GM20000 (cell line): ENCODE measurements around the gene PANK2.
"Not testable (repeated sequence)": the region's sequence is repeated elsewhere in the genome, so short reads cannot be mapped to it uniquely, and the experiment has no call there.

ENCODE experiments used
- DNase-seq: peaks from one replicate; pipeline ENCODE4 v3.0.0; 2012; ENCODE audit warnings: low spot score
- TF ChIP-seq, protein P1 (sequence below): IDR thresholded peaks from 2 replicates; pipeline ENCODE4 v1.5.1; 2012; ENCODE audit warnings: mild to moderate bottlenecking, control low read depth; ENCODE audit errors: extremely low read depth, missing control alignments

Gene PANK2

DNA sequence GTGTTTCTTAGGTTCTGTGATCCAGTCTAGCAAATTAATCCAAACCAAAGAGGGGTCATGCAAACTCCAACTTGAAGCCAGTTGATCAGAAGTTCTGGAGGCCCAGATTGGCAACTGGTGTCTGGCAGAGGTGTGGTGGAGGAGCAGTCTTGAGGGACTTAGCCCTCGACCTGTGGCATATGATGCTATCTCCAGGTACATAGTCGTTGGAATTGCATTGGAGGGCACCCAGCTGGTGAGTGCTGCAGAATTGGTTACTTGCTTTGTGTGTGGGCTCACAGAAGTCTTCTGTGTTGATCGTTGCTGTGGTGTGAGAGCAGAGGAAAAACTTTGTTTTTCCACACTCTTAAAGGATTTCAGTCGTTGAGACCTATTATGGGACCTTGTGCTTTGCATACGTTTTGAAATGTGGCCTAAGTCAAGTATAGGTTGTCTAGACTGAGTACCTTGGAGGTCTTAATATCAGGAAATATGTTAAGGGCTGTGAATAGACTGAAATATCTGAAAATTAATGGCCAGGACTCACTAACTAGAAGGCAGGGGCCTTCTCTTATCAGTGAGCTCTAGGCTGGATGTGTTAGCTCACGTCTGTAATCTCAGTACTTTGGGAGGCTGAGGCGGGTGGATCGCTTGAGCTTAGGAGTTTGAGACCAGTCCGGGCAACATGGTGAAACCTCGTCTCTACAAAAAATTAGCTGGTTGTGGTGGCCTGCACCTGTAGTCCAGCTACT is 7.8 kb downstream of the PANK2 start:
- no peak for DNase-seq
- TF ChIP-seq, protein P1, sequence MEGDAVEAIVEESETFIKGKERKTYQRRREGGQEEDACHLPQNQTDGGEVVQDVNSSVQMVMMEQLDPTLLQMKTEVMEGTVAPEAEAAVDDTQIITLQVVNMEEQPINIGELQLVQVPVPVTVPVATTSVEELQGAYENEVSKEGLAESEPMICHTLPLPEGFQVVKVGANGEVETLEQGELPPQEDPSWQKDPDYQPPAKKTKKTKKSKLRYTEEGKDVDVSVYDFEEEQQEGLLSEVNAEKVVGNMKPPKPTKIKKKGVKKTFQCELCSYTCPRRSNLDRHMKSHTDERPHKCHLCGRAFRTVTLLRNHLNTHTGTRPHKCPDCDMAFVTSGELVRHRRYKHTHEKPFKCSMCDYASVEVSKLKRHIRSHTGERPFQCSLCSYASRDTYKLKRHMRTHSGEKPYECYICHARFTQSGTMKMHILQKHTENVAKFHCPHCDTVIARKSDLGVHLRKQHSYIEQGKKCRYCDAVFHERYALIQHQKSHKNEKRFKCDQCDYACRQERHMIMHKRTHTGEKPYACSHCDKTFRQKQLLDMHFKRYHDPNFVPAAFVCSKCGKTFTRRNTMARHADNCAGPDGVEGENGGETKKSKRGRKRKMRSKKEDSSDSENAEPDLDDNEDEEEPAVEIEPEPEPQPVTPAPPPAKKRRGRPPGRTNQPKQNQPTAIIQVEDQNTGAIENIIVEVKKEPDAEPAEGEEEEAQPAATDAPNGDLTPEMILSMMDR = no peak

DNA sequence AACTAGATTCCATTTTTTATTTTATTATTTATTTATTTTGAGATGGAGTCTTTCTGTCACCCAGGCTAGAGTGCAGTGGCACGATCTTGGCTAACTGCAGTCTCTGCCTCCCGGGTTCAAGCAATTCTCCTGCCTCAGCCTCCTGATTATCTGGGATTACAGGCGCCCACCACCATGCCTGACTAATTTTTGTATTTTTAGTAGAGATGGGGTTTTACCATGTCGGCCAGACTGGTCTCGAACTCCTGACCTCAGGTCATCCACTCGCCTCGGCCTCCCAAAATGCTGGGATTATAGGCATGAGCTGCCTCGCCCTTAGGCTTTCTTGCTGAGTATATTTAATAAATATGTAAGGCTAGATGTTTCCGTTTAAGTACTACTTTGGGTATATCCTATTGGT is 9.0 kb downstream of the PANK2 start:
- DNase-seq = not testable (repeated sequence)

DNA sequence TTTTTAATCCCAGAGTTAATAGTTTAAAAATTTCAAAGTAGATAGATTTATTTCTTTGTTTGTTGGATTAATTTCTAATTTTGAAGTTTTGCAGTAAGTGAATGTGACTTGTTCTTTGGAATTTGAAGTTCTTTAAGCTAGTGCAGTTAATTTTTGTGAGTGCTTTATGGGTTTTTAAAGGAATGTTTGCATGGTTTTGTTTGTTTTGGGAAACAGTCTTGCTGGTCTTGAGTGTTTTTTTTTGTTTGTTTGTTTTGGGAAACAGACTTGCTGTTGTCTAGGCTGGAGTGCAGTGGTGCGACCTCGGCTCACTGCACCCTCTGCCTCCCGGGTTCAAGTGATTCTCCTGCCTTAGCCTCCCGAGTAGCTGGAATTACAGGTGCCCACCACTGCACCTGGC is 9.5 kb downstream of the PANK2 start:
- DNase-seq = no peak

DNA sequence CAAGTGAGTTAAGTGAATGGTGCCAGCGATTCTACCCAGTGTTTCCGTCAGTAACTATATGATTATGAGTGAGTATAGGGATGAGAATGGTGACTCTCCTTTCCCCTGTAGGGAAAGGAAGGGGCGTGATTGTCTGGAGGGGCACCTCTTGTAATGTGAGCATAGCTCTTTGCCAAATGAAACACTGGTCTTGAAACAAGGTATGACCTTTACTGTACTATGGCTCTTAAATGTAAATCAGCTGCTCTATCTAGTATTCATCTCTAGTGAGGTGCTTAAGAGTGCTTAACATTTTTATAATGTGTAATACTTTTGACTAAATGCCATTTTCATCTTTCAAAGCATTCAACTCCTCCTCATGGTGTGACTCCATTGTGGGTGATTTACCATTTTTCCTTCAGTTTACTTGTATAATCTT is 11.0 kb downstream of the PANK2 start:
- TF ChIP-seq, protein P1 = no peak
- no peak for DNase-seq

More for the DNA sequence above, 9.5 kb downstream of the PANK2 start:
- TF ChIP-seq, protein P1 = no peak

DNA sequence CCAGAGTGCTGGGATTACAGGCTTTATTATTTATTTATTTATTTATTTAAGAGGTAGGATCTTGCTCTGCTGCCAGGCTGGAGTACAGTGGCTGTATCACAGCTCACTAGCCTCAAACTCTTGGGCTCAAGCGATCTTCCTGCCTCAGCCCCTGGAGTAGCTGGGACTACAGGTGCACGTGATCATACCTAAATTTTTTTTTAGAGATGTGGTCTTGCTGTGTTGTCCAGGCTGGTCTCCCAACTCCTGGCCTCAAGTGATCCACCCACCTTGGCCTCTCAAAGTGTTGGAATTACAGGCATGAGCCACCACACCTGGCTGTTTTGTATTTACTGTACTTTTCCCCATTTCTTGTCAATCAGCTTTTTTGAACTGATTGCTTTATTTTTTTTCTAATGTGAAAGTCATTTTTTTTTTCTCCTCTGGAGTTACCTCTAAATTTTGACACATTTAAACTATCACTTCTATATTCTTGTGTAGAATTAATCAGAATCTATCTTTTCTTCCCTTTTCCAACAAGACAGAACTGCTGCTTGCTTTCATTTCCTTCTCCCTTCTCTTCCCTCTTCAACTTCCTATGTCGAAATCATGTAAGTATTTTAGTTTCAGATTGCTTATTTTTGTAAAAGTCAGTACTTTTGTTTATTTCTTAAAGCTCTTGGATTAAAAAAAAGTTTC is 12.0 kb downstream of the PANK2 start:
- DNase-seq = no peak
- TF ChIP-seq, protein P1 = no peak

DNA sequence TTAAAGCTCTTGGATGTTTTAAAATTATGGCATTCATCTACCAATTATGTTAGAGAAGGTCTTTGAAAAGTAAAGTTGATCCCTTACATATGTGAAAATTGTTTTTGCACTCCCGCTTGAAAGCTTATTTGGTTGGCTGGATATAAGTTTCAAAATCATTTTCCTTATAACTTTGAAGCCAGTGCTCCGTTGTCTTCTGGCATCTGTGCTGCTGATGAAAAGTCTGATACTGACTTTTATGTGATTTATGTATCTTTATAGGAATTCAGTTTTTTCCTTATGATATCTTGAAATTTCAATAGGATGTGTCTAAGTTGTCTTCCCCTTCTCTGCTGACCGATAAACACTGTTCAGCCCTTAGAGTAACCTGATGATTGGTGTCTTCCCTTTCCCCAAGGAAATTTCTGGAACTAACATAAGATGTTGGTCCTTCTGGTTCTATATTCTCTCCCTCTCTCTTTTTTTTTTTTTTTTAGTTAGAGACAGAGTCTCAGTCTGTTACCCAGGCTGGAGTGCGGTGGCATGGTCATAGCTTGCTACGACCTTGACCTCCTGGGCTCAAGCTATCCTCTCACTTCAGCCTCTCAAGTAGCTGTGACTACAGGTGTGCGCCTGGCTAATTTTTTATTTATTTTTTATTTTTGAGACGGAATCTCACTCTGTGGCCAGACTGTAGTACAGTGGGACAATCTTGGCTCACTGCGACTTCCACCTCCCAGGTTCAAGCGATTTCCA is 12.7 kb downstream of the PANK2 start:
- TF ChIP-seq, protein P1 = no peak
- no peak for DNase-seq

DNA sequence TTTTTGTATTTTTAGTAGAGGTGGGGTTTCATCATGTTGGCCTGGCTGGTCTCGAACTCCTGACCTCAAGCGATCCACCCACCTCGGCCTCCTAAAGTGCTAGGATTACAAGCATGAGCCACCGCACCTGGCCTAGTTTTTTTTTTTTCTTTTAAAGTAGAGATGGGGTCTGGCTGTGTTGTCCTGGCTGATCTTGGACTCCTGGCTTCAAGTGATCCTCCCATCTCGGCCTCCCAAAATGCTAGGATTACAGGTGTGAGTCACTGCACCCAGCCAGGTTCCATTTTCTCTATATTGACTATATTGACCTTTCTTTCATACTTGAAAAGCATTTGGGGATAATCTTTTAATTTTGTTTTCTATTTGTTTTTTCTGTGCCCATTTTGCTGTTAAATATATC is 13.3 kb downstream of the PANK2 start:
- TF ChIP-seq, protein P1 = no peak
- no peak for DNase-seq
